Epithelial cell of proximal tubule (primary cell): ENCODE data around the gene MAP1B. TPM values are rescaled to one million over a fixed set of nuclear protein-coding genes. Genes with fewer than 3 reads are reported as not detected.

Source experiments
- DNase-seq: peaks from one replicate; pipeline ENCODE4 v3.0.0-alpha.2; 2011; ENCODE audit warnings: low read depth
- H3K4me3 ChIP-seq: 2 replicates; pipeline ENCODE4 v1.5.1; 2011; ENCODE audit warnings: low read depth, mild to moderate bottlenecking, low read length
- CTCF ChIP-seq: conservative IDR thresholded peaks from 2 replicates; pipeline ENCODE4 v1.5.1; 2012; ENCODE audit warnings: low read depth, mild to moderate bottlenecking, low read length
- total RNA-seq: library from RNA; depleted of rRNA; stranded (reverse); fragments of >200 nt; gene quantifications from 2 replicates; pipeline ENCODE4 v1.2.3, GENCODE V29; 2015

The MAP1B gene
- total RNA-seq, 1 donor from 2014 or later = 305 TPM

GRCh38 chr5:72109625-72110024 is 2.4 kb downstream of the MAP1B start:
- peak; percentile 14 for TF ChIP-seq CTCF
- DNase-seq = no peak
- H3K4me3 ChIP-seq = peak overlapping the region; percentile 75

- no peak overlapping the region for H3K4me3 ChIP-seq
- DNase-seq = no peak
- no peak for TF ChIP-seq CTCF
Observed at GRCh38 chr5:72110394-72111013, 3.2 kb downstream of the MAP1B start.

GRCh38 chr5:72112389-72112788 is 5.1 kb downstream of the MAP1B start:
- no peak for TF ChIP-seq CTCF
- no peak overlapping the region for H3K4me3 ChIP-seq
- no peak for DNase-seq

- TF ChIP-seq CTCF = no peak
Observed at GRCh38 chr5:72114629-72115028, 7.4 kb downstream of the MAP1B start.

DNA sequence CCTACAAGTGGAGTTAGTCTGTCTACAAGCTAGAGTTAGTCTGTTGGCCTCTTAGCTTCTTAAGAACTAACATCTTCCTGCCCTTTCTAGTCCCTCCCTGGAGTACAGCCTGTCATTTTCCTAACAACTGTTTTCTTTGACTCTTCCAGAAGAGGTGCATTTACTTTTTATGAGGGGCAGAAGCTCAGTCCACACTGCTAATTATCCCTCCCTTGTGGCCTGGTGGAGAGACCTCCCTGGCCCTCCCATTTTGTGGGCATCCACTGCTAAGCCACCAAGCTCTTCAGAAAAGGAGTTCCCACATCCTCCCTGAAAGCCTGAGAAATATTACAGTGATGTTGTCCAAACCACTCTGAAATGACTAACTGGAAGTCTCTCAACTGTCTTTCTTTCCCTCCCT is 8.0 kb downstream of the MAP1B start:
- H3K4me3 ChIP-seq = no peak overlapping the region
- no peak for TF ChIP-seq CTCF
- DNase-seq = no peak

More at GRCh38 chr5:72114629-72115028, 7.4 kb downstream of the MAP1B start:
- H3K4me3 ChIP-seq = no peak overlapping the region
- DNase-seq = no peak

DNA sequence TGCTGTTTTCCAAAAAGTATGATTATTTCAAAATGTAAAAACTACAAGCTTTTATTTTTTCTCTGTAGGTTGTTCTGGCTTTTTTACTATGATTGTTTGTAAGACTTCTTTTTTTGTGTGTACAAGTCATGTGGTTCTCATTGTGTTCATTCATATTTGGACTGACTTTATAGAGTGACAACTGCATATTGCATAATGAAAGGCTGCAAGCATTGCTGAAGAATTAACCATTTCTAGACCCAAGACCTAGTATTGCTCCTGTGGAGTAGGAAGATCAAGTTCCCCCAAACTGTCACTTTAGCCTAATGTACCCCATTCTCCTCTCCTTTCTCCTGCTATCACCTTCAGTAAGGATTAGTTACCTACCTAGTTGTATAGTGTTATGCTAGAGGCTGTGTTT is 10.0 kb downstream of the MAP1B start:
- TF ChIP-seq CTCF = no peak
- no peak for DNase-seq
- no peak overlapping the region for H3K4me3 ChIP-seq

- TF ChIP-seq CTCF = no peak
- no peak overlapping the region for H3K4me3 ChIP-seq
- DNase-seq = no peak
Observed at GRCh38 chr5:72121052-72121779, 13.9 kb downstream of the MAP1B start.
